IMR-90 (cell line): ENCODE results near the gene KLRF1. TPM values are rescaled to one million over a fixed set of nuclear protein-coding genes. Genes with fewer than 3 reads are reported as not detected.

Experiments
- ATAC-seq: fragments of 200-7000 bp; cut with Tn5 transposase; 2 replicates; pipeline ENCODE4 v1.9.1; 2020; ENCODE audit warnings: low read depth, mild to moderate bottlenecking, moderate library complexity
- BruUV-seq: library from RNA; stranded (reverse); fragments of 400-500 nt; replicated peaks from 2 replicates; lab custom pipeline; 2021; lab: Mats Ljungman, UMichigan
- CTCF ChIA-PET: fragments of 300-600 bp; formaldehyde crosslinking; extraction: SDS; loops from one replicate; lab custom pipeline; 2021; ENCODE audit warnings: antibody characterized with exemption; lab: Yijun Ruan, JAX
- POLR2A ChIA-PET: fragments of 300-600 bp; sonication (Branson Sonifier 250); formaldehyde crosslinking; loops from one replicate; lab custom pipeline; 2022; ENCODE audit warnings: antibody characterized with exemption; ENCODE audit not compliant: unreplicated experiment; lab: Charles Lee
- DNase-seq: peaks from one replicate; pipeline ENCODE4 v3.0.0; 2013
- H2AFZ ChIP-seq: replicated peaks from 2 replicates; pipeline ENCODE3; 2013; ENCODE audit warnings: low read length, mild to moderate bottlenecking; ENCODE audit not compliant: poor library complexity
- H2AK5ac ChIP-seq: 2 replicates; pipeline ENCODE4 v1.6.1; 2013; ENCODE audit warnings: low read depth, low read length, inconsistent platforms
- H2AK9ac ChIP-seq: replicated peaks from 2 replicates; pipeline ENCODE3; 2013; ENCODE audit warnings: mild to moderate bottlenecking, low read depth, low read length, moderate library complexity; ENCODE audit not compliant: poor library complexity
- H2BK120ac ChIP-seq: 2 replicates; pipeline ENCODE4 v1.6.1; 2013; ENCODE audit warnings: low read depth, low read length, inconsistent platforms
- H2BK15ac ChIP-seq: 3 replicates; pipeline ENCODE4 v1.6.1; 2013; ENCODE audit warnings: low read depth, low read length, inconsistent platforms
- H2BK20ac ChIP-seq: 2 replicates; pipeline ENCODE4 v1.6.1; 2013; ENCODE audit warnings: low read depth, mild to moderate bottlenecking, inconsistent platforms, low read length, moderate library complexity
- H2BK5ac ChIP-seq: 2 replicates; pipeline ENCODE4 v1.6.1; 2013; ENCODE audit warnings: mild to moderate bottlenecking, low read depth, low read length, inconsistent platforms; ENCODE audit not compliant: poor library complexity, severe bottlenecking
- H3K14ac ChIP-seq: replicated peaks from 2 replicates; pipeline ENCODE4 v1.6.1; 2013; ENCODE audit warnings: low read depth, low read length, inconsistent platforms
- H3K18ac ChIP-seq: 2 replicates; pipeline ENCODE4 v1.6.1; 2013; ENCODE audit warnings: low read depth, low read length, control low read depth
- H3K23ac ChIP-seq: 2 replicates; pipeline ENCODE4 v1.6.1; 2013; ENCODE audit warnings: low read depth, low read length, inconsistent platforms
- H3K27ac ChIP-seq: 2 replicates; pipeline ENCODE4 v1.5.1; 2013; ENCODE audit warnings: mild to moderate bottlenecking, control low read depth, low read length; ENCODE audit not compliant: insufficient read depth
- H3K27me3 ChIP-seq: 2 replicates; pipeline ENCODE4 v1.6.1; 2013; ENCODE audit warnings: low read length; ENCODE audit not compliant: control insufficient read depth, insufficient read depth
- H3K36me3 ChIP-seq: 2 replicates; pipeline ENCODE4 v1.6.1; 2013; ENCODE audit warnings: low read length, mixed read lengths; ENCODE audit not compliant: control insufficient read depth, insufficient read depth
- H3K4ac ChIP-seq: 2 replicates; pipeline ENCODE4 v1.6.1; 2013; ENCODE audit warnings: low read depth, low read length, inconsistent platforms
- H3K4me1 ChIP-seq: 2 replicates; pipeline ENCODE4 v1.6.1; 2013; ENCODE audit warnings: low read length, mixed read lengths; ENCODE audit not compliant: control insufficient read depth, insufficient read depth
- H3K4me2 ChIP-seq: 2 replicates; pipeline ENCODE4 v1.6.1; 2013; ENCODE audit warnings: low read depth, mild to moderate bottlenecking, control low read depth, low read length, moderate library complexity
- H3K4me3 ChIP-seq: 2 replicates; pipeline ENCODE4 v1.5.1; 2013; ENCODE audit warnings: low read depth, mild to moderate bottlenecking, control low read depth, low read length, moderate library complexity; ENCODE audit not compliant: insufficient read depth
- H3K56ac ChIP-seq: 2 replicates; pipeline ENCODE4 v1.6.1; 2013; ENCODE audit warnings: low read length, inconsistent platforms; ENCODE audit not compliant: insufficient read depth; ENCODE audit errors: extremely low read depth
- H3K79me1 ChIP-seq, 2 experiments: 2 replicates each; pipeline ENCODE4 v1.6.1; 2013; ENCODE audit warnings: low read length in 2 of 2, inconsistent platforms in 1 of 2, low read depth in 1 of 2
- H3K9ac ChIP-seq: 2 replicates; pipeline ENCODE4 v1.6.1; 2013; ENCODE audit warnings: low read depth, low read length, control low read depth
- H3K9me1 ChIP-seq: 2 replicates; pipeline ENCODE4 v1.6.1; 2013; ENCODE audit warnings: low read length, inconsistent platforms; ENCODE audit not compliant: insufficient read depth
- H3K9me3 ChIP-seq: 2 replicates; pipeline ENCODE4 v1.6.1; 2013; ENCODE audit warnings: low read length; ENCODE audit not compliant: control insufficient read depth, insufficient read depth
- H4K20me1 ChIP-seq: 2 replicates; pipeline ENCODE4 v1.6.1; 2013; ENCODE audit warnings: low read length, inconsistent platforms; ENCODE audit not compliant: insufficient read depth
- H4K5ac ChIP-seq: 2 replicates; pipeline ENCODE4 v1.6.1; 2013; ENCODE audit warnings: mild to moderate bottlenecking, low read depth, low read length, control low read depth
- H4K8ac ChIP-seq, 2 experiments: 2 replicates each; pipeline ENCODE4 v1.6.1; 2013; ENCODE audit warnings: low read depth in 2 of 2, low read length in 2 of 2, control low read depth in 1 of 2, inconsistent platforms in 1 of 2
- H4K91ac ChIP-seq: 2 replicates; pipeline ENCODE4 v1.6.1; 2013; ENCODE audit warnings: low read depth, low read length, inconsistent platforms; ENCODE audit not compliant: insufficient read depth
- BHLHE40 ChIP-seq: fragments of 150-350 bp; IDR thresholded peaks from 2 replicates; pipeline ENCODE4 v1.6.1; 2016; ENCODE audit warnings: mild to moderate bottlenecking, low read depth, low read length
- CEBPB ChIP-seq: IDR thresholded peaks from 2 replicates; pipeline ENCODE4 v1.6.1; 2012; ENCODE audit warnings: low read depth, low read length, improper control_type of control experiment
- CHD1 ChIP-seq: IDR thresholded peaks from 2 replicates; pipeline ENCODE4 v1.6.1; 2012; ENCODE audit warnings: low read depth, low read length, improper control_type of control experiment
- ELK1 ChIP-seq: fragments of 150-350 bp; IDR thresholded peaks from 2 replicates; pipeline ENCODE4 v1.6.1; 2016; ENCODE audit warnings: low read depth, mild to moderate bottlenecking, low read length, moderate library complexity, borderline replicate concordance
- FOS ChIP-seq: fragments of 150-350 bp; IDR thresholded peaks from 2 replicates; pipeline ENCODE4 v1.6.1; 2016; ENCODE audit warnings: low read depth, low read length
- MAFK ChIP-seq: IDR thresholded peaks from 2 replicates; pipeline ENCODE4 v1.6.1; 2012; ENCODE audit warnings: low read depth, low read length, improper control_type of control experiment
- MAZ ChIP-seq: IDR thresholded peaks from 2 replicates; pipeline ENCODE4 v1.6.1; 2012; ENCODE audit warnings: low read depth, mild to moderate bottlenecking, low read length, improper control_type of control experiment, moderate library complexity, borderline replicate concordance
- MXI1 ChIP-seq: IDR thresholded peaks from 2 replicates; pipeline ENCODE4 v1.6.1; 2012; ENCODE audit warnings: low read depth, mild to moderate bottlenecking, low read length, moderate library complexity, borderline replicate concordance
- NFE2L2 ChIP-seq: fragments of 150-350 bp; IDR thresholded peaks from 2 replicates; pipeline ENCODE4 v1.6.1; 2016; ENCODE audit warnings: low read depth, mild to moderate bottlenecking, low read length
- POLR2A ChIP-seq: IDR thresholded peaks from 2 replicates; pipeline ENCODE4 v1.6.1; 2012; ENCODE audit warnings: mild to moderate bottlenecking, low read depth, low read length
- RAD21 ChIP-seq: IDR thresholded peaks from 2 replicates; pipeline ENCODE4 v1.6.1; 2012; ENCODE audit warnings: low read length, improper control_type of control experiment
- RCOR1 ChIP-seq: IDR thresholded peaks from 2 replicates; pipeline ENCODE4 v1.6.1; 2012; ENCODE audit warnings: mild to moderate bottlenecking, low read length, improper control_type of control experiment; ENCODE audit not compliant: insufficient replicate concordance
- RFX5 ChIP-seq: IDR thresholded peaks from 2 replicates; pipeline ENCODE4 v1.8.0; 2012; ENCODE audit warnings: low read depth, mild to moderate bottlenecking, low read length, moderate library complexity
- SMC3 ChIP-seq: fragments of 150-350 bp; IDR thresholded peaks from 2 replicates; pipeline ENCODE4 v1.6.1; 2016; ENCODE audit warnings: low read depth, mild to moderate bottlenecking, antibody characterized with exemption, low read length, moderate library complexity
- USF2 ChIP-seq: fragments of 150-350 bp; IDR thresholded peaks from 2 replicates; pipeline ENCODE4 v1.6.1; 2017; ENCODE audit warnings: mild to moderate bottlenecking, antibody characterized with exemption, low read length, low read depth
- WGBS, 2 experiments: methylation state at CpG; one replicate each; pipeline versions ENCODE4 v1.1.5 to v1.1.7; 2013; ENCODE audit warnings: missing lambda C conversion rate in 2 of 2; ENCODE audit not compliant: insufficient read length in 1 of 2; ENCODE audit errors: extremely low coverage in 2 of 2; 5-methylcytosine and 5-hydroxymethylcytosine counted together
- dilution Hi-C: fragments of 300-500 bp; cut with HindIII; formaldehyde crosslinking; loops from one replicate; pipeline ENCODE4 v1.14.3; 2018; ENCODE audit warnings: low sequenced_read_pairs; ENCODE audit not compliant: unreplicated experiment
- in situ Hi-C: fragments of 300-500 bp; cut with MboI; formaldehyde crosslinking; loops from 3 replicates; pipeline ENCODE4 v1.14.3; 2019; ENCODE audit warnings: low sequenced_read_pairs, inconsistent platforms, mixed read lengths
- intact Hi-C: fragments of 100-400 bp; cut with micrococcal nuclease; formaldehyde crosslinking; loops from 2 replicates; pipeline ENCODE4 v1.10.0; 2022
- polyA plus RNA-seq, 3 experiments: library from polyadenylated mRNA; depleted of rRNA; stranded (reverse); fragments of >200 nt; gene quantifications; 2 replicates each; pipeline ENCODE4 v1.2.3, GENCODE V29; 2012; ENCODE audit warnings: low replicate concordance in 1 of 3
- total RNA-seq: library from RNA; depleted of rRNA; stranded (reverse); fragments of >200 nt; gene quantifications from 2 replicates; pipeline ENCODE4 v1.2.3, GENCODE V29; 2012

The KLRF1 gene
- total and polyA plus RNA-seq, 2 of the 4 experiments (the other 2 are of a cell fraction) = not detected

GRCh38 chr12:9829483-9829882, 2.2 kb downstream of the KLRF1 start:
- no peak overlapping the region for H2BK20ac ChIP-seq
- H3K27ac ChIP-seq = no peak overlapping the region
- H4K20me1 ChIP-seq = no peaks in the 10 kb centered on the region
- no peaks in the 10 kb centered on the region for H3K9me3 ChIP-seq
- no peaks in the 10 kb centered on the region for H3K9me1 ChIP-seq
- no peak overlapping the region for H3K4ac ChIP-seq
- no peak overlapping the region for H2BK5ac ChIP-seq
- no peak overlapping the region for H3K18ac ChIP-seq
- no peak overlapping the region for H2AK9ac ChIP-seq
- H3K14ac ChIP-seq = no peak overlapping the region
- H2BK15ac ChIP-seq = no peak overlapping the region
- dilution Hi-C loops = no loop called here
- no peak overlapping the region for H4K8ac ChIP-seq
- no CpG with 5 or more reads among the region's 3 CpGs for WGBS, 2 experiments
- no peak for ATAC-seq
- H2BK120ac ChIP-seq = no peak overlapping the region
- no peak overlapping the region for H2AFZ ChIP-seq
- no peak overlapping the region for H3K56ac ChIP-seq
- POLR2A ChIA-PET = no interaction called here
- no peak overlapping the region for H3K4me2 ChIP-seq
- no peak overlapping the region for H3K23ac ChIP-seq
- in situ Hi-C loops = no loop called here
- no peak overlapping the region for H3K9ac ChIP-seq
- no peak overlapping the region for H3K4me3 ChIP-seq
- no peaks in the 10 kb centered on the region for H3K4me1 ChIP-seq
- TF ChIP-seq MAZ = no peak
- TF ChIP-seq USF2 = no peak
- no peak for TF ChIP-seq POLR2A
- TF ChIP-seq RFX5 = no peak
- TF ChIP-seq CEBPB = no peak
- no peak for TF ChIP-seq RCOR1
- no peak for TF ChIP-seq FOS
- TF ChIP-seq SMC3 = no peak
- TF ChIP-seq ELK1 = no peak
- no peak for TF ChIP-seq MXI1
- no peak for TF ChIP-seq BHLHE40
- TF ChIP-seq CHD1 = no peak
- TF ChIP-seq MAFK = no peak
- no peak for TF ChIP-seq NFE2L2
- no peak for TF ChIP-seq RAD21
- H4K91ac ChIP-seq = no peak overlapping the region
- CTCF ChIA-PET = no interaction called here
- no peak for DNase-seq
- H3K27me3 ChIP-seq = no peaks in the 10 kb centered on the region
- H2AK5ac ChIP-seq = no peak overlapping the region
- no TSS peak for BruUV-seq
- H4K5ac ChIP-seq = no peak overlapping the region
- no peaks in the 10 kb centered on the region for H3K79me1 ChIP-seq
- intact Hi-C loops = no loop called here
- no peaks in the 10 kb centered on the region for H3K36me3 ChIP-seq
